HepG2 (cell line): ENCODE results near the gene KANTR. TPM values are rescaled to one million over a fixed set of nuclear protein-coding genes. Genes with fewer than 3 reads are reported as not detected.

Experiments
- GLI4 ChIP-seq: sonication (generic); formaldehyde crosslinking; IDR thresholded peaks from 2 replicates; pipeline ENCODE4 v1.5.1; 2020; ENCODE audit warnings: missing genetic modification reagents, mild to moderate bottlenecking, moderate library complexity, borderline replicate concordance
- HOXA5 ChIP-seq: sonication (generic); formaldehyde crosslinking; IDR thresholded peaks from 2 replicates; pipeline ENCODE4 v1.4.0; 2020; ENCODE audit warnings: missing genetic modification reagents
- ISX ChIP-seq: sonication (generic); formaldehyde crosslinking; conservative IDR thresholded peaks from 2 replicates; pipeline ENCODE4 v1.5.0; 2020; ENCODE audit warnings: missing genetic modification reagents
- POGZ ChIP-seq: sonication (generic); formaldehyde crosslinking; IDR thresholded peaks from 2 replicates; pipeline ENCODE4 v1.4.0; 2020; ENCODE audit warnings: mild to moderate bottlenecking, missing genetic modification reagents
- RAD51 ChIP-seq: fragments of 450-650 bp; IDR thresholded peaks from 2 replicates; pipeline ENCODE4 v1.6.1; 2016; ENCODE audit warnings: borderline replicate concordance
- RFX1 ChIP-seq: fragments of 450-650 bp; IDR thresholded peaks from 2 replicates; pipeline ENCODE4 v1.6.1; 2017
- RXRA ChIP-seq: sonication (generic); formaldehyde crosslinking; IDR thresholded peaks from 2 replicates; pipeline ENCODE4 v1.5.1; 2020; ENCODE audit warnings: missing genetic modification reagents
- SALL1 ChIP-seq: sonication (generic); formaldehyde crosslinking; IDR thresholded peaks from 2 replicates; pipeline ENCODE4 v1.8.0; 2022; ENCODE audit warnings: mild to moderate bottlenecking, missing genetic modification reagents
- SPEN ChIP-seq: sonication (generic); formaldehyde crosslinking; IDR thresholded peaks from 2 replicates; pipeline ENCODE4 v1.5.1; 2020; ENCODE audit warnings: low read depth, mild to moderate bottlenecking, missing genetic modification reagents
- STAG1 ChIP-seq: sonication (generic); formaldehyde crosslinking; IDR thresholded peaks from 2 replicates; pipeline ENCODE4 v1.4.0; 2020; ENCODE audit warnings: missing genetic modification reagents
- SUZ12 ChIP-seq: fragments of 150-350 bp; IDR thresholded peaks from 2 replicates; pipeline ENCODE4 v1.6.1; 2014; ENCODE audit warnings: low read depth, low read length
- TBL1XR1 ChIP-seq: fragments of 150-350 bp; IDR thresholded peaks from 2 replicates; pipeline ENCODE4 v1.6.1; 2014; ENCODE audit warnings: borderline replicate concordance, low read length; ENCODE audit not compliant: partially characterized antibody
- ZBTB26 ChIP-seq: IDR thresholded peaks from 2 replicates; pipeline ENCODE4 v1.6.1; 2016; ENCODE audit warnings: missing compliant biosample characterization, missing genetic modification reagents, borderline replicate concordance
- ZNF331 ChIP-seq: sonication (generic); formaldehyde crosslinking; IDR thresholded peaks from 2 replicates; pipeline ENCODE4 v1.4.0; 2020; ENCODE audit warnings: missing genetic modification reagents
- ZNF572 ChIP-seq: sonication (generic); formaldehyde crosslinking; IDR thresholded peaks from 2 replicates; pipeline ENCODE4 v1.5.1; 2020; ENCODE audit warnings: mild to moderate bottlenecking, missing genetic modification reagents
- ZNF576 ChIP-seq: sonication (generic); formaldehyde crosslinking; IDR thresholded peaks from 2 replicates; pipeline ENCODE4 v1.4.0; 2020; ENCODE audit warnings: mild to moderate bottlenecking, missing genetic modification reagents
- ZNF674 ChIP-seq: sonication (generic); formaldehyde crosslinking; IDR thresholded peaks from 2 replicates; pipeline ENCODE4 v1.5.0; 2020; ENCODE audit warnings: low read depth, mild to moderate bottlenecking, missing genetic modification reagents
- ZNF704 ChIP-seq: sonication (generic); formaldehyde crosslinking; IDR thresholded peaks from 2 replicates; pipeline ENCODE4 v1.8.1; 2023; ENCODE audit warnings: mild to moderate bottlenecking, inconsistent platforms, moderate library complexity, missing genetic modification reagents, borderline replicate concordance
- ZNF800 ChIP-seq: sonication (generic); formaldehyde crosslinking; IDR thresholded peaks from 2 replicates; pipeline ENCODE4 v1.4.0; 2020; ENCODE audit warnings: missing genetic modification reagents
- ZNF878 ChIP-seq: sonication (generic); formaldehyde crosslinking; IDR thresholded peaks from 2 replicates; pipeline ENCODE4 v1.8.1; 2023; ENCODE audit warnings: mild to moderate bottlenecking, missing genetic modification reagents, moderate library complexity
- polyA plus RNA-seq, 8 experiments: library from polyadenylated mRNA; depleted of rRNA in 3 of 8; stranded (reverse) in 7 of 8; unstranded in 1 of 8; fragments of >200 nt; fragmentation: Illumina TruSeq in 4 of 8; extraction: Trizol in 4 of 8; gene quantifications; 2 replicates each; pipeline versions ENCODE4 v1.2.1 to v1.2.3, GENCODE V29; 2011 to 2016; ENCODE audit warnings: low read depth in 4 of 8, missing spikeins in 1 of 8, mixed read lengths in 1 of 8; ENCODE audit not compliant: insufficient read depth in 1 of 8
- total RNA-seq, 5 experiments: library from RNA; depleted of rRNA; stranded (reverse); fragments of >200 nt; fragmentation: Illumina TruSeq; extraction: Trizol; gene quantifications; 2 replicates each; pipeline ENCODE4 v1.2.3, GENCODE V29; 2016; ENCODE audit warnings: low read depth in 1 of 5
- TF ChIP-seq, protein P1 (sequence below), 2 experiments: sonication (generic) in 1 of 2; formaldehyde crosslinking in 1 of 2; IDR thresholded peaks; 2 replicates each; pipeline versions ENCODE4 v1.4.0 to v1.6.1; 2016 to 2020; ENCODE audit warnings: borderline replicate concordance in 1 of 2, low read depth in 1 of 2, mild to moderate bottlenecking in 1 of 2, missing genetic modification reagents in 1 of 2

Gene KANTR
- total and polyA plus RNA-seq, 2 of the 13 experiments (the other 11 are each of a cell fraction or from before 2014, with no cell fraction given), result 4.4 to 9.0 TPM

DNA sequence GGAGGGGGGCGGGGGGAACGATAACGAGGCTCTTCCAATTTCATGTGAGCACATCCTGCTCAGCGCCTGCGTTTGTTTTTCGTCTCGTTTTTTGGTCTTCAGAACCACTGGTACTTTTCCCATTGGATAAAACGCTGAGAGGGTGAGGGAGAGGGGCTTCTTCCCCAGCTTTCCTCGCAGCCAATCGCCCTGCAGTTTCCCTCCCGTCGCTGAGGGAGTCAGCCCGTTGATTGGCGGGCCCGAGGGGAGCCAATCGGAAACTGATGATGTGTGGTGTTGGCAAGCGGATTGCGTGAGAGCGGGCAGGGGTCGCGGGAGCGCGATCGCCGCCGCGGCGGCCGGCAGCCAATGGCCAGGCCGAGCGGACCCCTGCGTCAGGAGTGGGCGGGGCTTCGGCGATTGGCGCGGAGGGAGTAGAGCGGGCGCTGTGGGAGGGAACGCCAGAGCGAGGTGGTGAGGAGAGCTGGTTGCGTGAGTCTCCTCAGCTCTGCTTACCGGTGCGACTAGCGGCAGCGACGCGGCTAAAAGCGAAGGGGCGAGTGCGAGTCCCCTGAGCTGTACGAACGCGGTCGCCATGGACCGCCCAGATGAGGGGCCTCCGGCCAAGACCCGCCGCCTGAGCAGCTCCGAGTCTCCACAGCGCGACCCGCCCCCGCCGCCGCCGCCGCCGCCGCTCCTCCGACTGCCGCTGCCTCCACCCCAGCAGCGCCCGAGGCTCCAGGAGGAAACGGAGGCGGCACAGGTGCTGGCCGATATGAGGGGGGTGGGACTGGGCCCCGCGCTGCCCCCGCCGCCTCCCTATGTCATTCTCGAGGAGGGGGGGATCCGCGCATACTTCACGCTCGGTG is 11.8 kb upstream of the KANTR start, which contains the start of gene TSPYL2 (continued):
- TF ChIP-seq ZBTB26 (CRISPR knock-in tag), result no peak
- TF ChIP-seq TBL1XR1, result no peak
- no peak for TF ChIP-seq ISX
- no peak for TF ChIP-seq RXRA (CRISPR knock-in tag)
- TF ChIP-seq ZNF331, result no peak
- TF ChIP-seq, protein P1, sequence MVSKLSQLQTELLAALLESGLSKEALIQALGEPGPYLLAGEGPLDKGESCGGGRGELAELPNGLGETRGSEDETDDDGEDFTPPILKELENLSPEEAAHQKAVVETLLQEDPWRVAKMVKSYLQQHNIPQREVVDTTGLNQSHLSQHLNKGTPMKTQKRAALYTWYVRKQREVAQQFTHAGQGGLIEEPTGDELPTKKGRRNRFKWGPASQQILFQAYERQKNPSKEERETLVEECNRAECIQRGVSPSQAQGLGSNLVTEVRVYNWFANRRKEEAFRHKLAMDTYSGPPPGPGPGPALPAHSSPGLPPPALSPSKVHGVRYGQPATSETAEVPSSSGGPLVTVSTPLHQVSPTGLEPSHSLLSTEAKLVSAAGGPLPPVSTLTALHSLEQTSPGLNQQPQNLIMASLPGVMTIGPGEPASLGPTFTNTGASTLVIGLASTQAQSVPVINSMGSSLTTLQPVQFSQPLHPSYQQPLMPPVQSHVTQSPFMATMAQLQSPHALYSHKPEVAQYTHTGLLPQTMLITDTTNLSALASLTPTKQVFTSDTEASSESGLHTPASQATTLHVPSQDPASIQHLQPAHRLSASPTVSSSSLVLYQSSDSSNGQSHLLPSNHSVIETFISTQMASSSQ (IDR thresholded peaks at IDR 0.05; ENCODE audit: low read depth), result no peak
- TF ChIP-seq, protein P1 (CRISPR knock-in tag; IDR thresholded peaks at IDR 0.05; ENCODE audit: borderline replicate concordance), result no peak
- TF ChIP-seq SUZ12, result no peak
- TF ChIP-seq ZNF704, result no peak
- TF ChIP-seq RAD51, result no peak
- TF ChIP-seq GLI4 (CRISPR knock-in tag), result no peak
- TF ChIP-seq SPEN (CRISPR knock-in tag), result no peak; the same call in 1 of the 2 replicates
- peak; percentile 8; the same call in 1 of the 2 replicates for TF ChIP-seq SALL1 (CRISPR knock-in tag)
- TF ChIP-seq RFX1, result no peak
- TF ChIP-seq POGZ (CRISPR knock-in tag), result peak; percentile 47; the same call in 1 of the 2 replicates
- no peak for TF ChIP-seq ZNF572
- no peak for TF ChIP-seq STAG1 (CRISPR knock-in tag)
- TF ChIP-seq ZNF674 (CRISPR knock-in tag), result no peak
- no peak for TF ChIP-seq HOXA5 (CRISPR knock-in tag)
- TF ChIP-seq ZNF576 (CRISPR knock-in tag), result no peak
- TF ChIP-seq ZNF800 (CRISPR knock-in tag), result no peak
- TF ChIP-seq ZNF878 (CRISPR knock-in tag), result no peak
